Left ventricle myocardium superior (tissue), 1 donor: Measurements from ENCODE around the gene DPH1. TPM values are rescaled to one million over a fixed set of nuclear protein-coding genes. Genes with fewer than 3 reads are reported as not detected.
A peak's percentile ranks its signal among the peaks of the same experiment; 100 is the strongest.

Experiments used
- ATAC-seq: fragments of 200-7000 bp; cut with Tn5 transposase; one replicate; pipeline ENCODE4 v1.9.1; 2020; ENCODE audit warnings: mild to moderate bottlenecking, moderate library complexity
- DNase-seq: peaks from one replicate; pipeline ENCODE4 v3.0.0-alpha.2; 2020
- intact Hi-C: fragments of 100-400 bp; cut with micrococcal nuclease; formaldehyde crosslinking; loops from one replicate; pipeline ENCODE4 v1.11.0; 2022
- total RNA-seq: library from RNA; stranded (reverse); fragmentation: NEBNext Ultra II Directional; extraction: Animal tissue kit (Norgen Biotek cat#: 25700); gene quantifications from one replicate; pipeline ENCODE4 v1.2.1, GENCODE V29; 2021
- donor health status: DM: no; HTN: yes; CAD: no; lungs with severe emphysema.

The DPH1 gene
- total RNA-seq, 1 donor from 2014 or later: 28.9 TPM

DNA sequence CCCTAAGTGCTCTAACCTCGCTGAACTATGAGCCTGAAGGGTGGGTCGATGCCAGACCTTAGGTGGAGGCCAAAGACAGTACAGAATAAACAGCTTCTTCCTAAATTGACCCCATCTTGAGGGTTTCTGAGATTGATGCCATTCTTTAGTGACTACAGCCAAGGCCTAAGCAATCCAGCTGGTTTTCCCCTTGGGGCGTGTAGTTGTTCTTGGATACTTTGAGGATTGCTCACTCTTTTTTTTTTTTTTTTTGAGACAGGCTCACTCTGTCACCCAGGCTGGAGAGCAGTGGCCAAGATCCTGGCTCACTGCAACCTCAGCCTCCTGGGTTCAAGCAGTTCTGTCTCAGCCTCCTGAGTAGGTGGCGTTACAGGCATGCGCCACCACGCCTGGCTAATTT, 13.8 kb downstream of the DPH1 start:
- DNase-seq (no peak), ATAC-seq (no peak)
- intact Hi-C loops: no loop called here

DNA sequence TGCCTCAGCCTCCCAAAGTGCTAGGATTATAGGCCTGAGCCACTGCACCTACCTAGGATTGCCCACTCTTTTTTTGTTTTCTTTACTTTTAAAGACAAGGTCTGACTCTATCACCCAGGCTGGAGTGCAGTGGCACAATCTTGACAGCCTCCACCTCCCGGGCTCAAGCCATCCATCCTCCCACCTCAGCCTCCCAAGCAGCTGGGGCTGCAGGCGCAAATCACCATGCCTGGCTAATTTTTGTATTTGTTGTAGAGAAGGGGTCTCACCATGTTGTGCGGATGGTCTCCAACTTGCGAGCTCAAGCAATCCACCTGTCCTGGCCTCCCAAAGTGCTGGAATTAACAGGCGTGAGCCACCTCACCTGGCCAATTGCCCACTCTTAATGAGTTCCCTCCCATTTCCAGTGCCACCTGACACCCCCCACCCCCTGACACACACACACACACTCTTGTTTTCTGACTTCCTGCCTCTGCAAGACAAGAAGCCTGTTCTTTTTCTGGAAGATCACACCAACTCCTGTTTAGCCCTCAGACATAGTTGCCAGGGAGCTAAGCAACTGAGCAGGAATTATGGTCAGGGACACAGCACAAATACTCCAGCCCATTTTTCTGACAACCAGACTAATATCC, 14.4 kb downstream of the DPH1 start:
- intact Hi-C loops: no loop called here
- ATAC-seq: no peak
- no peak for DNase-seq

DNA sequence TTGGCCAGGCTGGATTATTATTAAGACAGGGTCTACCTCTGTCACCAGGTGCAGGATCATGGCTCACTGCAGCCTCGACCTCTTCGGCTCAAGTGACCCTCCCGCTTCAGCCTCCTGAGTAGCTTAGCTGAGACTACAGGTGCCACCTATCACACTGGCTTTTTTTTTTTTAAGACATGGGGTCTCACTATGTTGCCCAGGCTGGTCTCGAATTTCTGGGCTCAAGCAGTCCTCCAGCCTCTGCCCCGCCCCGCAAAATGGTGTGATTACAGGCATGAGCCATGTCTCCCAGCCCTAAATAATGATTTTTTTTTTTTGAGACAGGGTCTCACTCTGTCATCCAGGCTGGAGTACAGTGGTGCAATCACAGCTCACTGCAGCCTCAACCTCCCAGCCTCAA, 17.6 kb downstream of the DPH1 start:
- ATAC-seq (no peak), DNase-seq (no peak)
- intact Hi-C loops: no loop called here

- intact Hi-C loops: no loop called here
- DNase-seq: no peak
- ATAC-seq: no peak
Measured at GRCh38 chr17:2048805-2049204, 18.9 kb downstream of the DPH1 start.

- DNase-seq (peak; percentile 93), ATAC-seq (peak; percentile 55)
- intact Hi-C loops: loop anchor here (5.0 kb wide), 1 partner anchor 193 kb away; no protein-coding TSS in a partner anchor
Measured at GRCh38 chr17:2049333-2050299, 19.7 kb downstream of the DPH1 start.

DNA sequence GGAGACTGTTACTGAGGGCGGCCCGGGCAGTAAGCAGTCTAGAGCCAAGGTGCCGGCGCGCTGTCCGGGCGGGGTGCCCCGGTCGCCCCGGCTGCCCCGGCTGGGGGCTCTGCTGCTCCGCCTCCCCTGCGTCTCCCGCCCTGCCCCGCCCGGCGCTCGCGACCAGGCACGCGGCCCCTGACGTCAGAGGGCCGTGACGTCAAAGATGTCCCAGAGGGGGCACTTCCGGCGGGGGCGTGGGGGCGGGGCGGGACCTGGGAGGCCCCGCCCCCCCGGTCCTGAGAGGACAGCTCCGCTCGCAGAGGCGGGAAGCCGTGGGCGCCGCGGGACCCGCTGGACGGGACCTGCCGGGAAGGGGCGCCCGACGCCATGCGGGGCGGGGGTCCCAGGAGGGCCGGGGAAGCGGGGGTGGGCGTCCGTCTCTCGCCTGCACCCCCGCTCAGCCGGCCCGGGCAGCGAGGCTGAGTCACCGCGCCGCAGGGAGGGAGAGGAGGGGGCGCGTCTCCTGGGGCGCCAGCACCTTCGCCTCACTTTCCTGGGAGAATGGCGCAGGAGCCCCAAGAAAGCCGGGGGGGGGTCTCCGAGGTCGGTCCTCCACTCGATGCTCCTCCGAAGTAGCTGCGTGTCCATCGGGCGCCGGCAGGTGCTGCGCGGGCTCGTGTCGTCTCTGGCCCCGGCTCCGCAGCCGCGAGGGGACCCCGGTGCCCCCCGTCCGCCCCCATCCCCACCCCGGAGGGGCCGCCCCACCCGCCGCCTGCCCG, 20.5 kb downstream of the DPH1 start:
- DNase-seq: peak; percentile 81
- ATAC-seq: peak; percentile 39
- intact Hi-C loops: loop anchor here (5.0 kb wide), 1 partner anchor 192 kb away; no protein-coding TSS in a partner anchor

- DNase-seq (peak; percentile 61), ATAC-seq (no peak)
- intact Hi-C loops: loop anchor here (5.0 kb wide), 1 partner anchor 191 kb away; no protein-coding TSS in a partner anchor
Measured at GRCh38 chr17:2051061-2051932, 21.3 kb downstream of the DPH1 start.

- no peak for DNase-seq
- no peak for ATAC-seq
- intact Hi-C loops: loop anchor here (5.0 kb wide), 1 partner anchor 190 kb away; no protein-coding TSS in a partner anchor
Measured at GRCh38 chr17:2051933-2052559, 22.1 kb downstream of the DPH1 start.

GRCh38 chr17:2053380-2054261, 23.7 kb downstream of the DPH1 start:
- ATAC-seq: peak; percentile 23
- DNase-seq: peak; percentile 88
- intact Hi-C loops: loop anchor here (5.0 kb wide), 1 partner anchor 189 kb away; no protein-coding TSS in a partner anchor

- intact Hi-C loops: loop anchor here (5.0 kb wide), 1 partner anchor 188 kb away; no protein-coding TSS in a partner anchor
- no peak for DNase-seq
- no peak for ATAC-seq
Measured at GRCh38 chr17:2054262-2054511, 24.2 kb downstream of the DPH1 start.

- peak; percentile 65 for ATAC-seq
- DNase-seq: peak; percentile 91
- intact Hi-C loops: loop anchor here (5.0 kb wide), 1 partner anchor 188 kb away; no protein-coding TSS in a partner anchor
Measured at GRCh38 chr17:2054512-2055291, 24.7 kb downstream of the DPH1 start, which contains the start of gene HIC1. TSS of gene HIC1 (plus strand) at chr17:2055103. CDS start at chr17:2056691, 1,588 bp downstream.

DNA sequence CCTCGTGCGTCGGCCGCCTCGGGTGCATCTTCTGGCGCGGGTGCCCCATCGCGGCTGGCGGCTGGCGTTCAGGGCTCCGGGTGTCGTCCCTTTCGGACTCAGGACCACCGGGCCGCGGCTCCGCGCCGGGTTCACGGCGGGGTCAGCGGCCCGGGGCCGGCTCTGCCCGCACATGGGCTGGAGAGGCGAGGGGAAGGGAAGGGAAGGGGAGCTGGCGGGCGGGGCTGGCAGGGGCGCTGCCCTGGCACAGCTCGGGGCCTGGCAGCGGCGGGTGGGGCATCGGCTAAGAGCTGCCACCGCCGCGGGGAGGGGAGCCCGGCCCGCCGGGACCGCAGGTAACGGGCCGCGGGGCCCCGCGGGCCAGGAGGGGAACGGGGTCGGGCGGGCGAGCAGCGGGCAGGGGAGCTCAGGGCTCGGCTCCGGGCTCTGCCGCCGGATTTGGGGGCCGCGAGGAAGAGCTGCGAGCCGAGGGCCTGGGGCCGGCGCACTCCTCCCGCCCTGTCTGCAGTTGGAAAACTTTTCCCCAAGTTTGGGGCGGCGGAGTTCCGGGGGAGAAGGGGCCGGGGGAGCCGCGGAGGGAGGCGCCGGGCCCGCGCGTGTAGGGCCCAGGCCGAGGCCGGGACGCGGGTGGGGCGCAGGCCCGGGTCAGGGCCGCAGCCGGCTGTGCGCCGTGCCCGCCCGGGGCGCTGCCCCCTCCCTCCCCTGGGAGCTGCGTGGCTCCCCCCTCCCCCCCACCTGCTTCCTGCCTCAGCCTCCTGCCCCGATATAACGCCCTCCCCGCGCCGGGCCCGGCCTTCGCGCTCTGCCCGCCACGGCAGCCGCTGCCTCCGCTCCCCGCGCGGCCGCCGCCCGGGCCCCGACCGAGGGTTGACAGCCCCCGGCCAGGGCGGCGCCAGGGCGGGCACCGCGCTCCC, 25.6 kb downstream of the DPH1 start:
- intact Hi-C loops: no loop called here
- peak; percentile 73 for DNase-seq
- ATAC-seq: peak; percentile 4

- intact Hi-C loops: no loop called here
- no peak for ATAC-seq
- peak; percentile 60 for DNase-seq
Measured at GRCh38 chr17:2056206-2057174, 26.5 kb downstream of the DPH1 start.

DNA sequence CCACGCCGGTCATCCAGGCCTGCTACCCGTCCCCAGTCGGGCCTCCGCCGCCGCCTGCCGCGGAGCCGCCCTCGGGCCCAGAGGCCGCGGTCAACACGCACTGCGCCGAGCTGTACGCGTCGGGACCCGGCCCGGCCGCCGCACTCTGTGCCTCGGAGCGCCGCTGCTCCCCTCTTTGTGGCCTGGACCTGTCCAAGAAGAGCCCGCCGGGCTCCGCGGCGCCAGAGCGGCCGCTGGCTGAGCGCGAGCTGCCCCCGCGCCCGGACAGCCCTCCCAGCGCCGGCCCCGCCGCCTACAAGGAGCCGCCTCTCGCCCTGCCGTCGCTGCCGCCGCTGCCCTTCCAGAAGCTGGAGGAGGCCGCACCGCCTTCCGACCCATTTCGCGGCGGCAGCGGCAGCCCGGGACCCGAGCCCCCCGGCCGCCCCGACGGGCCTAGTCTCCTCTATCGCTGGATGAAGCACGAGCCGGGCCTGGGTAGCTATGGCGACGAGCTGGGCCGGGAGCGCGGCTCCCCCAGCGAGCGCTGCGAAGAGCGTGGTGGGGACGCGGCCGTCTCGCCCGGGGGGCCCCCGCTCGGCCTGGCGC, 27.3 kb downstream of the DPH1 start:
- DNase-seq: peak; percentile 53
- intact Hi-C loops: no loop called here
- no peak for ATAC-seq
